Neutrophil (primary cell): ENCODE results near the gene EVX1.

Source experiments
- H3K27ac ChIP-seq: fragments of 200-600 bp; sonication (generic); 2 replicates; pipeline ENCODE4 v1.5.1; 2016; ENCODE audit warnings: mild to moderate bottlenecking, moderate library complexity
- H3K27me3 ChIP-seq: fragments of 200-600 bp; sonication (generic); 2 replicates; pipeline ENCODE4 v1.6.0; 2016; ENCODE audit warnings: mild to moderate bottlenecking
- H3K36me3 ChIP-seq: fragments of 200-600 bp; sonication (generic); 2 replicates; pipeline ENCODE4 v1.5.1; 2017
- H3K4me1 ChIP-seq, 2 experiments: fragments of 200-600 bp in 1 of 2; sonication (generic) in 1 of 2; 1 replicate in 1 of 2; 2 replicates in 1 of 2; pipeline versions ENCODE4 v1.5.1 to v1.6.1; 2013 to 2016; ENCODE audit warnings: low read depth in 1 of 2, low read length in 1 of 2, mild to moderate bottlenecking in 1 of 2, moderate library complexity in 1 of 2; ENCODE audit not compliant: control insufficient read depth in 1 of 2, insufficient read depth in 1 of 2
- H3K4me3 ChIP-seq, 2 experiments: fragments of 200-600 bp in 1 of 2; sonication (generic) in 1 of 2; 1 replicate in 1 of 2; 2 replicates in 1 of 2; pipeline ENCODE4 v1.5.1; 2013 to 2016; ENCODE audit warnings: low read depth in 1 of 2, low read length in 1 of 2, mild to moderate bottlenecking in 1 of 2, moderate library complexity in 1 of 2
- H3K9me3 ChIP-seq: fragments of 200-600 bp; sonication (generic); 2 replicates; pipeline ENCODE4 v1.5.1; 2016
- TF ChIP-seq, protein P1 (sequence below): fragments of 200-600 bp; sonication (generic); IDR thresholded peaks from 2 replicates; pipeline ENCODE4 v1.5.1; 2016; ENCODE audit warnings: antibody characterized with exemption

Gene EVX1

DNA sequence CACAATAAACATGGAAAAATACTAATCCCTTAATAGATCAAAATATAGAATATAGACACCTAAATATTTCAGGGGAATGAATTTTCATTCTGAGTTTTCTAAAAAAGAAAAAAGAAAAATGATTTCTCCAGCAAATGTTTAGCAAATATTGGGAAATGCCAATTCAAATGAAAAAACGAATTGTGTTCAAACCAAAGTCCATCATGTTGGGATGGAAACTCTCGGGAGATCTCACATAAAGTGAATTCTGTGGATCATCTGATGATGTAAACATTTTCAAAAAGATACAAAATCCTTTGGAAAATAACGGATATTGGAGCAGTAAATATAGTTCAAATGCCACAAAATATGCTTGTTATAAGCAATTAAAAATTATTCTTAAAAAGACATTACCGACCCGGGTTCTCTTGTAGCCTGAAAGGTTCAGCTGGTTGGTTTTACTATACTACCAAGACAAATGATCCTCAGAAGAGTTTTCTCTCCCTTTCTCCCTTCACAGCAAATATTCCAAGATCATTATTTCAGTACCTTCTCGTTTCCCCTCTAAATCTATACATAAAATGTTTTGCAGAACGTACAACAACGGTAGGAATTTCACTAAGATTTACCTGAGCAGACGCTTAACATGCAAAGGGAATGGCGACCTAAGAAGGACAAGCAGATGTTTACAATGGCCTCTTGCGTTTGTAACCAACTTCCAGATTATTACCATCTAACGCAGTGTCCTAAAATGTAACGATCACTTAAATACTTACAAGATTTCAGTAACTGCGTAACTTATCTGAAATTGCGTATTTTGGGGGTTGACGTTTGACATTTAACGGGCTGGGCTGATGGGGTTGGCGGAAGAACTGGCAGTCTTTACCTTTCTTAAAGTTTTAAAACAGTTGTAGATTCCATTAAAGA, 45.2 kb upstream of the EVX1 start:
- Histone ChIP-seq H3K27me3 (peaks cover 99% of the 10 kb centered on the region), H3K4me3 (no peak overlapping the region), H3K36me3 (no peaks in the 10 kb centered on the region), H3K4me1 (peaks cover 46 to 57% of the 10 kb centered on the region in 2 experiments), H3K9me3 (no peaks in the 10 kb centered on the region), H3K27ac (no peak overlapping the region)
- TF ChIP-seq, protein P1, sequence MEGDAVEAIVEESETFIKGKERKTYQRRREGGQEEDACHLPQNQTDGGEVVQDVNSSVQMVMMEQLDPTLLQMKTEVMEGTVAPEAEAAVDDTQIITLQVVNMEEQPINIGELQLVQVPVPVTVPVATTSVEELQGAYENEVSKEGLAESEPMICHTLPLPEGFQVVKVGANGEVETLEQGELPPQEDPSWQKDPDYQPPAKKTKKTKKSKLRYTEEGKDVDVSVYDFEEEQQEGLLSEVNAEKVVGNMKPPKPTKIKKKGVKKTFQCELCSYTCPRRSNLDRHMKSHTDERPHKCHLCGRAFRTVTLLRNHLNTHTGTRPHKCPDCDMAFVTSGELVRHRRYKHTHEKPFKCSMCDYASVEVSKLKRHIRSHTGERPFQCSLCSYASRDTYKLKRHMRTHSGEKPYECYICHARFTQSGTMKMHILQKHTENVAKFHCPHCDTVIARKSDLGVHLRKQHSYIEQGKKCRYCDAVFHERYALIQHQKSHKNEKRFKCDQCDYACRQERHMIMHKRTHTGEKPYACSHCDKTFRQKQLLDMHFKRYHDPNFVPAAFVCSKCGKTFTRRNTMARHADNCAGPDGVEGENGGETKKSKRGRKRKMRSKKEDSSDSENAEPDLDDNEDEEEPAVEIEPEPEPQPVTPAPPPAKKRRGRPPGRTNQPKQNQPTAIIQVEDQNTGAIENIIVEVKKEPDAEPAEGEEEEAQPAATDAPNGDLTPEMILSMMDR = no peak

DNA sequence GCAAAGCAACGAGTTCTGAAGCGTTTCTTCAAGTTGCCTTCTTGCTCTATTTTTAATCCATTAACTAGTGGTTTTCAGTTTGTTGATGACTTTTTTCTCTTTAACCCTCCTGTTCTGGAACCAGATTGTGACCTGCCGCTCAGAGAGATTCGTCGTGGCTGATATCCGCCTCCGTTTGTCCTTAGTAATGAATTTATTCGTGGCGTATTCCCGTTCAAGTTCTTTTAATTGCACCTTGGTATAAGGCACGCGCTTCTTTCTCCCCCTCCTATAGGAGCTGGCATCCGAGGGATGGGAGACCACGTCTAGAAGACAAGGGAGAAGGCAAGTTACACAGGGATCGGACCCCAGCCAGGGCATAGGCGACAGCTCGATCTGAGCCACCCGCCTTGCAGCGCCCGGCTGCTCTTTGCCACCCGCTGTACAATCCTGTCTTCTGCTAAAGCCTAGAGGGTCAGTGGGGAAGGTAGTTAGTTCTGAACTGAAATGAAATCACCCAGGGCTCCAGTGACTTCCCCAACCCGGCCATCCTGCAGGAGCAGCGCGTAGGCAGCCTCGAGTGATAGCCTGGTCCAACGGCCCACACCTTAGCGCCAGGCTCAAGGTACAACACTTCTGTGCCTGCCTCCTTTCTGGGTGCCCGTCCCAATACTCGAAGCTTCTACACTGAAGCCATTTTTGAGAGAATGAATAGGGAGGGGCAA, 44.3 kb upstream of the EVX1 start:
- H3K4me1 ChIP-seq = peaks cover 40 to 49% of the 10 kb centered on the region in 2 experiments

DNA sequence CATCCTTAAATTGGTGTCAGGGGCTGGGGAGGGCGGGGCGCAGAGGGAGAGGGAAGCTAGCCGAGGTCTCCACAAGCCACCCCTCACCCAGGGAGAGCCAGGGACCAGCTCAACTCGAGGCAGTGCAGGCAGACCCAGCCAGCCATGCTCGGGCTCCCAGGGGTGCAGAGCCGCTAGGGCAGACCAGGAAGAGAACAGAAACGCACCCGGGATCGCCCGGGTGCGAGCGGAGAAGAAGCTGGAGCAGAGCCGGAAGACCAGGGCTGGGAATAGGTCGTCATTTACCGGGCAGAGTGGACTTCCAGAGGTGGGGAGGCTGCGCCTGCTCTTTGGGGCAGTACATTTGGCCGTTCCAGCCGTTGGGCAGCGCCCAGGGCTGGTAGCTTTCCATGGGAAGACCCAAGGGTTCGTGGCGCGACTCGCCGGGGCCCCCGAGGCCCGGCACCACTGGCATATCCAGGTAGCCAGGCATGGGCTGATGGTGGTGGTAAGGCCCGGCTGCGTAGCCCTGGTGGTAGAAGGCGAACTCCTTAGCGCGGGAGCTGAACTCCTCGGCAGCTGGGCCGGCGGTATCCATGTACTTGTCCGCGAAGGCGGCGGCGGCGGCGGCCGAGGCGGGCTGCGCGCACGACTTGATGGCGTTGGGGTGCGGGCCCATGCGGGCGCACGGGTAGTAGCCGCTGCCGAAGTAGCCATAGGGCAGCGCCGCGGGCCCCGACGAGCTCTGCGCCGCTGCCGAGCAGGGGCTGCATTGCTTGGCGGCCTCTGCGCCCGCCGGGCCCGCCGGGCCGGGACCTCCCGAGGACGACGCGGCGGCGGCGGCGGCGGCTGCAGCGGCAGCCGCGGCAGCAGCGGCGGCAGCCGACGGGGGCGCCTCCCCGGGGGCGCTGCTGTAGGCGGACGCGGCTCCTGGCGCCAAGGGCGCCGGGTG, 43.5 kb upstream of the EVX1 start:
- H3K27me3 ChIP-seq = peaks cover 99% of the 10 kb centered on the region
- H3K27ac ChIP-seq = no peak overlapping the region
- TF ChIP-seq, protein P1 = no peak
- H3K9me3 ChIP-seq = no peaks in the 10 kb centered on the region
- peak overlapping the region in 1 of 2 experiments; percentile 24 for H3K4me3 ChIP-seq
- H3K36me3 ChIP-seq = no peaks in the 10 kb centered on the region
- H3K4me1 ChIP-seq = peaks cover 36 to 43% of the 10 kb centered on the region in 2 experiments

More for the DNA sequence above, 44.3 kb upstream of the EVX1 start:
- Histone ChIP-seq H3K4me3 (no peak overlapping the region), H3K36me3 (no peaks in the 10 kb centered on the region), H3K27me3 (peaks cover 99% of the 10 kb centered on the region), H3K27ac (no peak overlapping the region), H3K9me3 (no peaks in the 10 kb centered on the region)
- TF ChIP-seq, protein P1 = no peak

DNA sequence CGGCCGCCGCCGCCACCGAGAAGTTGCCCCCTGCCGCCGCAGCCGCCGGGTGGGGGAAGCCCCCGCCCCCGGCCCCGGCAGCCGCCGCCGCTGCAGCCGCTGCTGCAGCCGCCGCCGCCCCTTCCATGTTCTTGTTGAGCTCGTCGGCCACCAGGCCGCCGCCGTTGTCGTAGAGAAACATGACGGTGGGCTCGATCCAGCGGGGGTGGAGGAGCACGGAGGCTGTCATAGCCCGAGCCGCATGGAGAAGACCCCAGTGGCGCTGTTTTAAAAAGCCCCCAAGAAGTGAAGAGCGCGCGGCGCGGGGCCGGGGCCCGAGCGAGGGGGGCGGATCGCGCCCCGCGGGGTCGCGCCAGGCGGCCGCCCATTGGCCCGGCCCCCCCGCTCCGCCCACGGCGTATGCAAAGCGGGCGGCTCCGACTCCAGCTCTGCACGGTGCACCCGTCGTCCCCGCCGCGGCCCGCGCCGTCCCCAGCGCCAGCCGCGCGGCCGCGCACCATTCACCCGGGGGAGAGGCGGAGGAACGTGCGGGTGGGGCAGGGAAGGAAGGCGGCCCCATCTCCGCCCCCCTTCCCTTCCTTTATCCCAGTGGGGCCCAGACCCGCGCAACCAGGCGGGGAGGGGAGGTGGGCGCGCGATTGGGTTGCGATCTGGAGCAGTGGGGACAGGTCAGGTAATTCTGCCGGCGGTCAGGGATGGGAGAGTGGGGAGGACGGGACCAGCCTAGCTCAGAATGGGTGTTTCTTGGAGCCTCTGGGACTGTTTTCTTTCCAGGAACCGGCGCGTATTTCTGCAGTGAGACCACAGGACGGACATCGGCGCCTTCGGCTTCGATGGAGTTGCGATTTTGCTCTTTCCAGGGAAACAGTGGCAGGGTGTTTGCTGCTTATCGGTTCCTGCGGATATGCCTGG, 42.5 kb upstream of the EVX1 start, which contains the start of gene HOXA13:
Gene HOXA13 (minus strand): TSS at position 243 of the 912 bp plus-strand sequence. CDS start 14 bp downstream, at position 229.
- TF ChIP-seq, protein P1 = no peak
- Histone ChIP-seq H3K36me3 (no peaks in the 10 kb centered on the region), H3K27ac (no peak within 1 kb of the TSS), H3K27me3 (peaks cover 99% of the 10 kb centered on the region), H3K4me1 (peaks cover 40 to 48% of the 10 kb centered on the region in 2 experiments), H3K4me3 (peak within 1 kb of the TSS; percentile 38 to 50), H3K9me3 (no peaks in the 10 kb centered on the region)
